Stomach (tissue), 9 donors: ENCODE measurements around the gene AGAP1. TPM values are rescaled to one million over a fixed set of nuclear protein-coding genes. Genes with fewer than 3 reads are reported as not detected.

ENCODE experiments used
- DNase-seq, 2 donors: peaks; one replicate each; pipeline versions ENCODE4 v3.0.0 to v3.0.0-alpha.2; 2013 to 2019
- H3K27ac ChIP-seq, 5 donors: fragments of 200-600 bp in 4 of 5; sonication (generic) in 4 of 5; one replicate each; pipeline ENCODE4 v1.5.1; 2013 to 2019; ENCODE audit warnings: mild to moderate bottlenecking in 1 of 5, moderate library complexity in 1 of 5
- H3K27me3 ChIP-seq, 3 donors: fragments of 200-600 bp; sonication (generic); one replicate each; pipeline ENCODE4 v1.5.1; 2017 to 2019; ENCODE audit warnings: mixed run types in 1 of 3
- H3K36me3 ChIP-seq, 4 donors: fragments of 200-600 bp; sonication (generic); 1 replicate in 3 of 4; 2 replicates in 1 of 4; pipeline ENCODE4 v1.5.1; 2016 to 2019
- H3K4me1 ChIP-seq, 4 donors: fragments of 200-600 bp; sonication (generic); one replicate each; pipeline ENCODE4 v1.5.1; 2016 to 2019
- H3K4me3 ChIP-seq, 4 donors: fragments of 200-600 bp; sonication (generic) in 3 of 4; one replicate each; pipeline ENCODE4 v1.5.1; 2016 to 2019; ENCODE audit warnings: mild to moderate bottlenecking in 1 of 4
- H3K9me3 ChIP-seq, 4 donors: fragments of 200-600 bp; sonication (generic); one replicate each; pipeline ENCODE4 v1.5.1; 2016 to 2019
- CTCF ChIP-seq, 7 experiments: fragments of 450-650 bp in 4 of 7; fragments of 200-600 bp in 3 of 7; sonication (generic) in 3 of 7; IDR thresholded peaks; one replicate each; pipeline ENCODE4 v1.5.1; 2016 to 2019; ENCODE audit warnings: antibody characterized with exemption in 7 of 7, control low read depth in 2 of 7, mild to moderate bottlenecking in 1 of 7
- EP300 ChIP-seq: sonication (generic); formaldehyde crosslinking; IDR thresholded peaks from one replicate; pipeline ENCODE4 v1.6.1; 2017; ENCODE audit warnings: antibody characterized with exemption
- POLR2A ChIP-seq, 4 donors: fragments of 450-650 bp; IDR thresholded peaks; one replicate each; pipeline ENCODE4 v1.6.1; 2016; ENCODE audit warnings: antibody characterized with exemption in 4 of 4, control low read depth in 2 of 4, mild to moderate bottlenecking in 1 of 4, moderate library complexity in 1 of 4
- POLR2AphosphoS5 ChIP-seq, 3 donors: sonication (generic); formaldehyde crosslinking; IDR thresholded peaks; one replicate each; pipeline ENCODE4 v1.6.1; 2016; ENCODE audit warnings: antibody characterized with exemption in 3 of 3
- WGBS, 5 donors: extraction: QIAGEN DNeasy Blood & Tissue Kit in 3 of 5; methylation state at CpG; one replicate each; pipeline versions ENCODE4 v1.1.5 to v1.1.7; 2013 to 2018; 5-methylcytosine and 5-hydroxymethylcytosine counted together
- intact Hi-C: fragments of 100-400 bp; cut with DNase I; formaldehyde crosslinking; loops from one replicate; pipeline ENCODE4 v1.15.1; 2023; ENCODE audit warnings: low total_unique reads
- polyA plus RNA-seq, 3 donors: library from polyadenylated mRNA; stranded (reverse); fragments of 200-250 nt; gene quantifications; one replicate each; pipeline ENCODE4 v1.2.3, GENCODE V29; 2013
- total RNA-seq, 5 donors: library from RNA; depleted of rRNA; stranded (reverse); fragments of >200 nt; gene quantifications; one replicate each; pipeline versions ENCODE4 v1.1.0 to v1.2.3, GENCODE V29; 2014 to 2016
- donor health status: healthy with polysubstance abuse.
- donor health status: Bipolar disorder and iron deficiency.
- donor health status: healthy.

AGAP1 gene
- total and polyA plus RNA-seq, 8 donors, result 4.2 to 139 (median 35.0) TPM

DNA sequence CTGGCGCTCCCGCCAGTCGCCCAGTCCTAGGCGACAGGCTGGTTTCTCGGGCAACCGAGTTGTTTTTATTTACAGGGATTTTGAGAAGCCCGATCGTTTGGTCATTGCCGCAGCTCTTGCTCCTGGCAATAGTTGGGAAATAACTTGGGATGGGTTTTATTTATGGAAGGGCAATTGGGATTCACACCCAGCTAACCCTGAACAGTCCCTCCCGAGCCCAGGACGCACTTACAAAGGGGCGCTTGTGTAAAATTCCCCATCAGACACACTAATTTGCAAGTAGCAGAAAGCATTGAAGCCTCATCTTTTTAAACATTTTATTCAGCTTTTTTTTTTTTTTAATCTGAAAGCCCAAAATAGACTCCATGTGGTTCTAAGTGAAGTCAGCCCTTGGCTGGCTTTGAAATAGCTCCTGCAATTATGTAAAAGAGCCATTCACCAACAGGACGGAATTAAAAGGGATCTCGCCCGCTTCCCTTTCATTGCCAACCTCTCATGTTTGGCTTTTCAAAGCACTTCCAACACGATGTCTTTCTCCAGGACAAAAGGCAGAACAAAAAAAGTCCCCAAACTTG lies 677.9 kb downstream of the AGAP1 start:
- 8 to 12% (median 10%) methylated on average over 11 to 16 of the region's 16 CpGs for WGBS, 5 donors

DNA sequence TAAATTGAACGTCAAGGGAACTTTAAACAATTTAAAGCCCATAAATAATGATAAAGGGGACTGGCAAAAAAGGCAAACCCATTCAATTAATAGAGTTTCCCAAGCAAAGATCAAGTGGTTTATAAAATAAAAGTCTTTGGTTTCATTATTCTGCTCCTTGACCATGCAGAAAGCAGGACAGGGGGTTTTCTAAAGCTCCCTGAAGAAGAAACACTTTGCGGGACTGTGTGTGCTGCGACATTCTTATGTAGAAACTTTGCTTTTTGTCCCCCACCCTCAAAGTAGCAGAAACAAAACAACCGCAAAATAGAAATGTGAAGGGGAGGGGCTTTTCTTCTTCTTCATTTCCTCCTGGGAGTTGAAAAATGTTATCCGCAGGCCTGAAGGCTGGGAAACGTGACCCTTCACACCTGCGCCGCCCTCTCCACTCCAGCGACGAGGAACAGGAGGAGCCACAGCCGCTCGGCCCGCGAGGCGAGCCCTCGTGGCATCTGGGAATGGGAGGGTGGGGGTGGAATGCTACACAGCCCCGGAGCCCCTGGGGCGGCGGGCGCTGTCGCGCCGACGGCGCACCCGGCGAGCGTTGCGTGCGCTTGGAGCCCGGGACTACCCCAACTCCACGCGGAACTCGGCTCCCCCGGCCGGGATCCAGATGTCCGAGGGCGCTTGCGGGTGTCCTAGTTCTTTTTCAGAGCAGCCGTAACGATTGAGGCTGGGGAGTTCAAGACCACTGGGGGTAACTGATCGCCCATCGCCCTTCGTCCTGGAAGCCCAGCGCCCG lies 678.6 kb downstream of the AGAP1 start:
- intact Hi-C loops, result no loop called here
- peaks cover 56 to 100% (median 90%) of the 10 kb centered on the region in 3 donors for H3K27me3 ChIP-seq
- no peak for TF ChIP-seq CTCF (IDR thresholded peaks at IDR 0.05)
- no peak for TF ChIP-seq EP300
- no peak for TF ChIP-seq POLR2A (IDR thresholded peaks at IDR 0.05)
- TF ChIP-seq POLR2AphosphoS5 (IDR thresholded peaks at IDR 0.05), result no peak
- H3K4me3 ChIP-seq, result no peak overlapping the region
- no peak overlapping the region for H3K27ac ChIP-seq
- peaks cover 10 to 51% (median 33%) of the 10 kb centered on the region in 4 donors for H3K4me1 ChIP-seq
- peaks cover 0 to 8% (median 0%) of the 10 kb centered on the region in 4 donors for H3K9me3 ChIP-seq
- 3 to 8% (median 6%) methylated on average over 17 to 46 of the region's 46 CpGs for WGBS, 5 donors
- DNase-seq, result no peak
- H3K36me3 ChIP-seq, result no peaks in the 10 kb centered on the region

More for the DNA sequence above, 677.9 kb downstream of the AGAP1 start:
- no peaks in the 10 kb centered on the region for H3K36me3 ChIP-seq
- peaks cover 58 to 100% (median 90%) of the 10 kb centered on the region in 3 donors for H3K27me3 ChIP-seq
- peaks cover 0 to 8% (median 0%) of the 10 kb centered on the region in 4 donors for H3K9me3 ChIP-seq
- H3K4me3 ChIP-seq, result no peak overlapping the region
- DNase-seq, result no peak
- peaks cover 17 to 57% (median 40%) of the 10 kb centered on the region in 4 donors for H3K4me1 ChIP-seq
- TF ChIP-seq CTCF (IDR thresholded peaks at IDR 0.05), result no peak
- no peak for TF ChIP-seq POLR2A (IDR thresholded peaks at IDR 0.05)
- TF ChIP-seq POLR2AphosphoS5 (IDR thresholded peaks at IDR 0.05), result no peak
- TF ChIP-seq EP300, result no peak
- H3K27ac ChIP-seq, result no peak overlapping the region
- intact Hi-C loops, result no loop called here

GRCh38 chr2:236173036-236173728 lies 679.3 kb downstream of the AGAP1 start:
- Histone ChIP-seq H3K9me3 (peaks cover 0 to 8% (median 0%) of the 10 kb centered on the region in 4 donors), H3K27ac (no peak overlapping the region), H3K27me3 (peaks cover 54 to 100% (median 90%) of the 10 kb centered on the region in 3 donors), H3K4me1 (peaks cover 10 to 51% (median 32%) of the 10 kb centered on the region in 4 donors), H3K36me3 (no peaks in the 10 kb centered on the region), H3K4me3 (no peak overlapping the region)
- DNase-seq, result no peak
- TF ChIP-seq EP300 (no peak), POLR2AphosphoS5 (IDR thresholded peaks at IDR 0.05) (no peak), CTCF (IDR thresholded peaks at IDR 0.05) (no peak), POLR2A (IDR thresholded peaks at IDR 0.05) (no peak)
- 4 to 14% (median 5%) methylated on average over 12 to 62 of the region's 62 CpGs for WGBS, 5 donors
- intact Hi-C loops, result no loop called here
